ENCODE data around the gene ERGIC1.

The ERGIC1 gene

GRCh38 chr5:172866802-172867748 lies 33.0 kb downstream of the ERGIC1 start:
- DNase-seq = no peak

GRCh38 chr5:172867761-172868435 lies 33.8 kb downstream of the ERGIC1 start:
- no peak for DNase-seq

- DNase-seq = no peak
Measured at GRCh38 chr5:172868436-172868923, 34.4 kb downstream of the ERGIC1 start.

GRCh38 chr5:172868924-172869591 lies 35.0 kb downstream of the ERGIC1 start:
- DNase-seq = no peak

- no peak for DNase-seq
Measured at GRCh38 chr5:172869691-172870090, 35.6 kb downstream of the ERGIC1 start.

GRCh38 chr5:172870291-172870714 lies 36.3 kb downstream of the ERGIC1 start:
- DNase-seq = no peak

GRCh38 chr5:172870715-172871461 lies 36.8 kb downstream of the ERGIC1 start:
- DNase-seq = no peak

- no peak for DNase-seq
Measured at GRCh38 chr5:172871536-172871935, 37.5 kb downstream of the ERGIC1 start.

GRCh38 chr5:172871982-172872381 lies 37.9 kb downstream of the ERGIC1 start:
- no peak for DNase-seq

- no peak for DNase-seq
Measured at GRCh38 chr5:172872997-172873491, 39.0 kb downstream of the ERGIC1 start.

GRCh38 chr5:172873513-172873912 lies 39.5 kb downstream of the ERGIC1 start:
- DNase-seq = no peak

GRCh38 chr5:172874647-172875504 lies 40.8 kb downstream of the ERGIC1 start:
- DNase-seq = no peak

- DNase-seq = no peak
Measured at GRCh38 chr5:172875505-172876279, 41.6 kb downstream of the ERGIC1 start.

- no peak for DNase-seq
Measured at GRCh38 chr5:172876578-172876977, 42.5 kb downstream of the ERGIC1 start.

GRCh38 chr5:172877466-172878260 lies 43.6 kb downstream of the ERGIC1 start:
- DNase-seq = no peak

GRCh38 chr5:172878585-172878932 lies 44.5 kb downstream of the ERGIC1 start:
- DNase-seq = no peak

- DNase-seq = no peak
Measured at GRCh38 chr5:172878933-172879752, 45.1 kb downstream of the ERGIC1 start.

- peak; percentile 27 for DNase-seq
Measured at GRCh38 chr5:172881691-172882370, 47.8 kb downstream of the ERGIC1 start.
